Measurements from ENCODE around the gene DVL1.

DVL1 gene

DNA sequence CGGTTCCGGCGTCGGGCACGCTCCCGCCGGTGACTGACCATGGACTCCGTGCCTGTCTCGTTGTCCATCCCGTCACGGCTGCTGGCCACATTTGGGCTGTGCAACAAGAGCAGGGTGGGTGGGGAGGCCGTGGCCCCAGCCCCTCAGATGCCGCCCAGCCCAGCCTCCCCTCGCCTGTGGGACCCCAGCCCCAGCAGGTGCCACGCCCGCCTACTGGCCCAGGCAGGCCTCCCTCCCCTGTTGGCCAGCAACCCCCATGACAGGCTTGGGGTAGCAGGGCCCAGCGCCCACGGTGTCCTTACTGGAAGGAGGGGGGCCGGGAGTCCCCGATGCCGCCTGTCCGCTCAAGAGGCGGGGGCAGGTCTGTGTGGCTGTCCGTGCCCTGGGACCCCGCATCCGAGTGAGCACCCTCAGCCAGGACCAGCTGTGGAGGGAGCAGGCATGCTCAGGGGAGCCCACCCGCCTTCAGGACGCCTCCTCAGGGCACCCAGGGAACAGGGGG, 7.1 kb downstream of the DVL1 start:
- Histone ChIP-seq H3K27me3 (ENCODE audit: insufficient read depth, low read depth, severe bottlenecking) (no peaks in the 10 kb centered on the region), H3K27ac (no peak overlapping the region), H3K36me3 (peaks cover 43% of the 10 kb centered on the region), H3K9me3 (ENCODE audit: severe bottlenecking) (no peaks in the 10 kb centered on the region), H3K4me3 (ENCODE audit: low read depth, low read length) (no peak overlapping the region)
- TF ChIP-seq, protein P1, sequence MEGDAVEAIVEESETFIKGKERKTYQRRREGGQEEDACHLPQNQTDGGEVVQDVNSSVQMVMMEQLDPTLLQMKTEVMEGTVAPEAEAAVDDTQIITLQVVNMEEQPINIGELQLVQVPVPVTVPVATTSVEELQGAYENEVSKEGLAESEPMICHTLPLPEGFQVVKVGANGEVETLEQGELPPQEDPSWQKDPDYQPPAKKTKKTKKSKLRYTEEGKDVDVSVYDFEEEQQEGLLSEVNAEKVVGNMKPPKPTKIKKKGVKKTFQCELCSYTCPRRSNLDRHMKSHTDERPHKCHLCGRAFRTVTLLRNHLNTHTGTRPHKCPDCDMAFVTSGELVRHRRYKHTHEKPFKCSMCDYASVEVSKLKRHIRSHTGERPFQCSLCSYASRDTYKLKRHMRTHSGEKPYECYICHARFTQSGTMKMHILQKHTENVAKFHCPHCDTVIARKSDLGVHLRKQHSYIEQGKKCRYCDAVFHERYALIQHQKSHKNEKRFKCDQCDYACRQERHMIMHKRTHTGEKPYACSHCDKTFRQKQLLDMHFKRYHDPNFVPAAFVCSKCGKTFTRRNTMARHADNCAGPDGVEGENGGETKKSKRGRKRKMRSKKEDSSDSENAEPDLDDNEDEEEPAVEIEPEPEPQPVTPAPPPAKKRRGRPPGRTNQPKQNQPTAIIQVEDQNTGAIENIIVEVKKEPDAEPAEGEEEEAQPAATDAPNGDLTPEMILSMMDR (IDR thresholded peaks at IDR 0.05; ENCODE audit: low read depth, low read length): no peak
- DNase-seq: no peak

DNA sequence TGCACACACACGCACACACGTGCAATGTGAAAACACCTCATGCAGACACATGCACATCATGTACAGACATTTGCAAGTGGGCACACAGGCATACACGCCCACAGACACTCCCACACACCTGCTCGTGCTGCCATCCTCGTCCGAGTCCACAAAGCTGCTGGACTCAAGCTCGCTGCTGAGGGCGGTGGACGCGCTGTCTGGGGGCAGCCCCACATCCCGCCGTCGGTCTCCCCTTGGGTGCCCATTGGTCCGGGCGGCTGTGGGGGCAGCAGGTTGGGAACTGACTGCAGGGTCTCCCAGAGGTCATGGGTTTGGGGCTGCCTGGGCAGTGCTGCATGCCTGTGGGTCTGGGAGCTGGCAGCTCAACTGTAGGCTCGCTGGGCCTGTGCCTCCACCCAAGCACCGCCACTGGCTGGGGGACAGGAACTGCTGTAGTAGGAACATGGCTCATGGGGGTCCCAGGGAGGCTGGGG, 7.6 kb downstream of the DVL1 start:
- DNase-seq: no peak
- H3K9me3 ChIP-seq (ENCODE audit: severe bottlenecking): no peaks in the 10 kb centered on the region
- H3K27ac ChIP-seq: no peak overlapping the region
- peaks cover 42% of the 10 kb centered on the region for H3K36me3 ChIP-seq
- no peaks in the 10 kb centered on the region for H3K27me3 ChIP-seq (ENCODE audit: insufficient read depth, low read depth, severe bottlenecking)
- no peak overlapping the region for H3K4me3 ChIP-seq (ENCODE audit: low read depth, low read length)
- TF ChIP-seq, protein P1 (IDR thresholded peaks at IDR 0.05; ENCODE audit: low read depth, low read length): no peak

DNA sequence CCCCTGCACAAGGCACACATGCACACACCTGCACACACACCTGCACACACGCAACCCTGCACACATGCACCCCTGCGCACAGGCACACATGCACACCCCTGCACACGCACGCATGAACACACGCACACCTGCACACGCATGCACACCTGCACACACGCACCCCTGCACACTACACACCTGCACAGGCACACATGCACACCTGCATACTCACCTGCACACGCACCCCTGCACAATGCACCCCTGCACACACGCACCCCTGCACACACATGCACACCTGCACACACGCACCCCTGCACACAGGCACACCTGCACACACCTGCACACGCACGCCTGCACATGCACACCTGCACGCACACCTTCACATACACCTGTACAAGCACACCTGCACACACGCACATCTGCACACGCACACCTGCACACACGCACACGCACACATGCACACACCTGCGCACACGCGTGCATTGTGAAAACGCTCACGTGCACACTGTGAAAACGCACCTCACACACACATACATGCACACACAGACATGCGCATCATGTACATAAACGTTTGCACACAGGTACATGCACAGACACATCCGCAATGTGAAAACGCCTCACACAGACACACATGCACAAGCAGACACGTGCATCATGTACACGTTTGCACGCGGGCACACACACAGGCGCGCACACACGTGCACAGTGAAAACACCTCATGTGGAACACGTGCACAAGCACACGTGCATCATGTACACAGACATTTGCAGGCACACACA, 8.2 kb downstream of the DVL1 start:
- Histone ChIP-seq H3K27ac (no peak overlapping the region), H3K27me3 (ENCODE audit: insufficient read depth, low read depth, severe bottlenecking) (no peaks in the 10 kb centered on the region)

DNA sequence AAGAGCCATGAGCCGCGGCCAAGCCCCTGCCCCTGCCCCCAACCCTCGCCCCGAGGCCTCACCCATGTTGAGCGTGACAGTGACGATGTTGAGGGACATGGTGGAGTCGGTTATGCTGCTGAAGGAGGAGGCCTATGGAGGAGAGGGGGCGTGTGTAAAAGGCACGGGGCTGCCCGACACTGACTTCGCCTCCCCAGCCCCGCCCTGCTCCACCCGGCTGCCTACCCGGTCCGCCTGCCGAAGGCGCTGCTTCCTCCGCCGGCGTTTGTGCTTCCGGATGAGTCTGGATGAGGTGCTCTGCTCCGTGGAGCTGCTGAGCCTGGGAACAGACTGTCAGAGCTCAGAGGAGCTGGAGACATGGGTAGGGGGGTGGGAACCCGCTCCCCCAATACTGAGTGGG, 9.0 kb downstream of the DVL1 start:
- H3K27ac ChIP-seq: no peak overlapping the region
- no peaks in the 10 kb centered on the region for H3K27me3 ChIP-seq (ENCODE audit: insufficient read depth, low read depth, severe bottlenecking)
- no peaks in the 10 kb centered on the region for H3K9me3 ChIP-seq (ENCODE audit: severe bottlenecking)
- peaks cover 47% of the 10 kb centered on the region for H3K36me3 ChIP-seq
- DNase-seq: no peak
- TF ChIP-seq, protein P1 (IDR thresholded peaks at IDR 0.05; ENCODE audit: low read depth, low read length): no peak
- no peak overlapping the region for H3K4me3 ChIP-seq (ENCODE audit: low read depth, low read length)

More for the DNA sequence above, 8.2 kb downstream of the DVL1 start:
- peaks cover 42% of the 10 kb centered on the region for H3K36me3 ChIP-seq
- no peak for DNase-seq
- no peaks in the 10 kb centered on the region for H3K9me3 ChIP-seq (ENCODE audit: severe bottlenecking)
- no peak overlapping the region for H3K4me3 ChIP-seq (ENCODE audit: low read depth, low read length)
- TF ChIP-seq, protein P1 (IDR thresholded peaks at IDR 0.05; ENCODE audit: low read depth, low read length): no peak

DNA sequence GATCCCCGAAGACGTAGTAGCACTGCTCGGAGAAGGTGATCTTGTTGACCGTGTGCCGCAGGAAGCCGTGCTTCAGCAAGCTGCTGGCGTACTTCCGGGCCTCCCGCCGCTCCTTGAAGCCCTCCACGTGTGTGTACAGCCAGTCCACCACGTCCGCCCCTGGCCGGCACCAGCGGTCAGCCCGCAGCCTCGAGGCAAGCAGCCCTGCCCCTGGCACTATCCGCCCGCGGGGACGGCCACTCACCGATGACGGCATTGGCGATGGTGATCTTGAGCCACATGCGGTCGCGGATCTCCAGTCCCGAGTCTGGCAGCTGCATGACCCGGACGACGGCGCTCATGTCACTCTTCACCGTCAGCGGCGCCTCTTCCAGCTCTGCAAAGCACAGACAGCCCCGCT, 10.9 kb downstream of the DVL1 start:
- H3K27me3 ChIP-seq (ENCODE audit: insufficient read depth, low read depth, severe bottlenecking): no peaks in the 10 kb centered on the region
- no peaks in the 10 kb centered on the region for H3K9me3 ChIP-seq (ENCODE audit: severe bottlenecking)
- no peak overlapping the region for H3K27ac ChIP-seq
- no peak for DNase-seq
- peaks cover 55% of the 10 kb centered on the region for H3K36me3 ChIP-seq
- TF ChIP-seq, protein P1 (IDR thresholded peaks at IDR 0.05; ENCODE audit: low read depth, low read length): no peak
- H3K4me3 ChIP-seq (ENCODE audit: low read depth, low read length): no peak overlapping the region
